ENCODE data around the gene ARIH1.

Gene ARIH1

DNA sequence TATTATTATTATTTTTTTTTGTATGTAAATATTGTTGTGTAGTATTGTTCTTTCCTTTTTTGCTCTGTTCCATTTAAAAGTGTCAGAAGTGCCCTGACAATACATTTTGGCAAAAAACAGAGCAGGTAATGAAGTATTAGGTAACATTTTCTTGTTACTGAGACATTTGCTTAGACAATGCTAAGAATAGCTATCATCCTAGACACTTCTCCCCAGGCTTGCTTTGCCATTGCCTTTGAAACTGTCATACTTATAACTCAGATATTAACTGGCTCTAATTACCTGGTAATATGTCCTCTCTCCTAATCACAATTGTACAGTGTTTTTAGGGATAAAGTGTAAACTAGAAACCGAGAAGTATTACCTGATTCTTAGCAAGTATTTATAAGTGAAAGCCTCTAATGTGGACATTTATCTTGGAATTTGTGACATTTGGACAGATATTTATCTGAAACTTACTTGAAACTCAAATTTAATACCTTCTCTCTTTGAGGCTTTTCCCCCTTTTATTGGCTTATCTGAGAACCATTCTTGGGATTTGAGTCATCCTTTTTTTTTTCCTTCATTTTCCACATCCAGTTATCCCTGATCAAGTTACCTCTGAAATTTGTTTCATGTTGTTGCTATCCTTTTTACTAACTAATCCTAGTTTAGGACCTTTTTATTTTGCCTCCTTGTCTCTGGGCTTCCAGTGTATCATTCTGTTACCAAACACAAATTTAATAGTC, 13.1 kb downstream of the ARIH1 start:
- no peak for DNase-seq (ENCODE audit: low read depth in 2 of 2)

DNA sequence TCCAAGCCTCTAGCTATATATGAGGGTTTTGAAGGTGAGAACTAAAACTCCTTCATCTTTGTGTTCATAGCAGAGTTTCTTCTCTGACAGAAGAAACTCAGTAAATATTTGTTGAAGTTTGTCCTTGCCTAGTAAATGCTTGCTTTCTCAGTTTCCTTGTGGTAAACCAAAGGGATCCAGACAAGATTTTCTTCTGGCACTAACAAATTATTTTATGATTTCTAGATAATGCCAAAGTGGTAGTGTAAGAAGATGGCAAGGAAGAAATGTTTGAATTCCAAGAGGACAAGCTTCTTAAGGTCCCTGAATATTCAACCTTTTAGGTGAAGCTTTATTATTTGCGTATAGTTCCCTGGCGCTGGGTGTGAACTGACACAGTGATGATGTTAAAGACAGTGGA, 14.4 kb downstream of the ARIH1 start:
- DNase-seq (ENCODE audit: low read depth in 2 of 2): no peak

DNA sequence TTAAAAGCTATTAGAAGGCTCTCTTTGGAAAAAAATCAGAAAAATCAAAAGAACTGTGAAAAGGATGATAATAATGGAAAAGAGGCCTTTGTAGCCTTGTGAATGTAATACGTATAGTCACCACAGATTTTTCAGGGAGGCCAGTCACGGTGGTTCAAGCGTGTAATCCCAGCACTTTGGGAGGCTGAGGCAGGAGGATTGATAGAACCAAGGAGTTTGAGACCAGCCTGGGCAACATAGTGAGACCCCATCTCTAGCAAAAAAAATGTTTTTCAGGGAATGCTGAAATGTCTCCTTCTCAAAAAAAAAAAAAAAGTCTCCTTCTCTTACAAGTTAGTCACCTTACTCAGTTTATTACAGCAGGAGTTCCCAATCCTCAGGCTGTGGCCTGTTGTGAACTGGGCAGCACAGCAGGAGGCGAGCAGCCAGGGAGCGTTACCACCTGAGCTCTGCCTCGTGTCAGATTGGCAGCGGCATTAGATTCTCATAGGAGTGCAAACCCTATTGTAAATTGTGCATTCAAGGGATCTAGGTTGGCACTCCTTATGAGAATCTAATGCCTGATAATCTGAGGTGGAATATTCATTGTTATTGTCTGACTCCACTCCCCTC, 15.9 kb downstream of the ARIH1 start:
- no peak for DNase-seq (ENCODE audit: low read depth in 2 of 2)

DNA sequence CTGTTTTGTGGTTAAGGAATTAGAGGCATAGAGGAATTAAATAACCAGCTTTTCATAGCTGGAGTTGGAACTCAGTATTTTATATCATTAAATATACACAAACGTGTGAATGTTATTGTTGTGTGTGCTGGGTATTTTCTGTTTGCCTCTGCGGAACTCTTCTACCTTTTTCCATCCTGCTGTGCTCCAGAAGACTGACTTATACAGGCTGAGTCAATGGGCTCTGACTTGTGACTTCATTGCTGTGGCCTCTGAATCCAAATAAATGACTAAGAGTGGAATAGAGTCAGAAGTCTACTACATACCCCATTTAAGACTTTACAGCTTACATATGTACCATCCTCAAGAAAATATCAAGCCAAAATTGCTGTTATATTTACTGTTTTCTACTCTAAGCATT, 17.6 kb downstream of the ARIH1 start:
- DNase-seq (ENCODE audit: low read depth in 2 of 2): no peak

GRCh38 chr15:72492733-72493132, 18.6 kb downstream of the ARIH1 start:
- DNase-seq (ENCODE audit: low read depth in 2 of 2): no peak

DNA sequence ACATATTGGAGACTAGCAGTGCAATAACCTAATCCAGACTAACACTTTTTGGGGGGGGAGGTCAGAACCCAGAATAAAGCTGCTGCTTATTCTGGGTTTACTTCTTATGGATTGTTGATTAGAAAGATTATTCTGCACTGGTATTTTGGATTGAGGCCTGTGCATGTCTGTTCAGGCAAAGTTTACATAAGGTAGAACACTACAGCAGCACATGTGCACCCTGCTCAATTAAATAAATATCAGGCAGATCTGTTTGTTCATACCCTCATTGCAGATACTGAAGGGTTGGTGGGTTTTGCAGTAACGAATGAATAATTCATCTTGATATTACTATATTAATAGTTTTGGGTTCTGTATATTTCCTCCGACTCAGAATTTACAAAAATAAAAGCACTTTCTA, 19.1 kb downstream of the ARIH1 start:
- no peak for DNase-seq (ENCODE audit: low read depth in 2 of 2)

DNA sequence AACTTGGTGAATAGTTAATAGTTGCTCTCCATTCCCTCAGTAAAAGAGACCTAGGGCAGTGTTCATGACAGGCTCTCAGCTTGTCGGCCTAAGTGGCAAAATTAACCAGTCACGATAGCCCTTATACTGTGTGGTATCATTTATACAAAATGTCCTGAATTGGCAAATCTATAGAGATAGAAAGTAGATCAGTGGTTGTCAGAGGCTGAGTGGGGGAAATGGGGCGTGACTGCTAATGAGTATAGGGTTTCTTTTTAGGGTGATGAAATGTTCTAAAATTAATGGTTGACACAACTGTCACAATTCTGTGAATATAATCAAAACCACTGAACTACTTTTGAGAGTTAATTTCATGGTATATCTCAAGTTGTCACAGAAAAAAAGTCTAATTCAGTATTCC, 20.9 kb downstream of the ARIH1 start:
- DNase-seq (ENCODE audit: low read depth in 2 of 2): no peak

DNA sequence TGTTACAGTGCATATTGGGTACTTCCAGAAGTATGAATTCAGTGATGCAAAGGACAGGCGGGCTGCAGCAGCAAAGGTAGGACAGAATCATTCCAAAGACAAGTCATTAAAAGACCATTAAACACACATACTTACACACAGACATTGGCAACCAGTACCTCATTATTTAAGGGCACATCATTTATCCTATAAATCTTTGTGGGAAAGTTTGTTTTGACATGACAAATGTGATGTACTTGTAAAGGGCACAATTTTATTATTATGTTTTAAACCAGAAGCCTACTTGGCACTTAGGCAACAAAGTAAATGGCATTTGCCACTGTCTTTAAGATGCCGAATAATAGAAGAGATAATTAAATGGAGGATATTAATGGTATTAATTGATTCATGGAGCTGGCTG, 22.7 kb downstream of the ARIH1 start:
- DNase-seq (ENCODE audit: low read depth in 2 of 2): no peak

GRCh38 chr15:72497402-72497801, 23.3 kb downstream of the ARIH1 start:
- no peak for DNase-seq (ENCODE audit: low read depth in 2 of 2)

- DNase-seq (ENCODE audit: low read depth in 2 of 2): no peak
Measured at GRCh38 chr15:72502220-72502809, 28.2 kb downstream of the ARIH1 start.

DNA sequence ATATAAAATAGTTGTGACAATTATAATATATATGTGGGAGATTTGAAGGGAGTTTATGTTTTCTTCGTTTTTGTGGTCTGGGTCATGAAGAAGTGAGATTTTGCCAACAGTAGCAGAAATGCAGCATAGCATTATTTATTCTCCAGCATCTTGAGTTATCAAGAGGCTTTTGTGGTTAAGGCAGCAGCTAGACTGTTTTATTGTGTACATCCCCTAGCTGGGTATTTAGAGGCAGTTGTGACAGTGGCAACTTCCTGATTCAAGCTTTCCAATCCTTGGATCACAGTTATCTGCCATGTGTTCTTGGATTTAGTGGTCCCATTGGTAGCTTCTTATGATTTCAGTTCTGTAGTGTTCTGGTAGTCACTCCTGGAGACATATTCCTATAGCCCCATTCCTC, 29.0 kb downstream of the ARIH1 start:
- no peak for DNase-seq (ENCODE audit: low read depth in 2 of 2)

DNA sequence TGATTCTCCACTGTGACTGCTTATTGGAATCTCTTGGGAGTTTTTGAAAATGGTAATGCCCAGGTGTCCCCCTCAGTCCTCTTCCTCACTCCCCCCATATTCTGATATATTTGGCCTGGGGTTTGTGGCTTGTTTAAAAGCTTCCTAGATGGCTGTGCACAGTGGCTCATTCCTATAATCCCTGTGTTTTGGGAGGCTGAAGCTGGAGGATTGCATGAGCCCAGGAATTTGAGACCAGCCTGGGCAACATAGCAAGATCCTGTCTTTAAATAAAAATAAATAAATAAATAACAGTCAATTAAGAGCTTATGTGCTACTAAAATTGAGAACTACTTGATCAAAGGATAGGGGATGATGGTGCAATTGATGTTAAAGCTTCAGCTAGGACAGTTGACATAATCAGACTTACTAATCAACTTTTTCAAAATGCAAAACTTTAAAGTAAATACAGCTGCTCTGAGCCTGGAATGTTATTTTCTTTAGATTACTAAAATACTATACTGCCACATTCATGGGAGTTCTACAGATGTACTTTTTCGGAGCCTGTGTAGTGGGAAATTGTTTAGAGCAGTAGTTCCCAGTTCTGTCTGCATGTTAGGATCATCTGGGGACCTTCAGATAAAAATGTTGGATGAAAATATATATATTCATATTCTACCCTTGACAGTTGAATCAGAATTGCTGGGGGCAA, 33.4 kb downstream of the ARIH1 start:
- no peak for DNase-seq (ENCODE audit: low read depth in 2 of 2)

DNA sequence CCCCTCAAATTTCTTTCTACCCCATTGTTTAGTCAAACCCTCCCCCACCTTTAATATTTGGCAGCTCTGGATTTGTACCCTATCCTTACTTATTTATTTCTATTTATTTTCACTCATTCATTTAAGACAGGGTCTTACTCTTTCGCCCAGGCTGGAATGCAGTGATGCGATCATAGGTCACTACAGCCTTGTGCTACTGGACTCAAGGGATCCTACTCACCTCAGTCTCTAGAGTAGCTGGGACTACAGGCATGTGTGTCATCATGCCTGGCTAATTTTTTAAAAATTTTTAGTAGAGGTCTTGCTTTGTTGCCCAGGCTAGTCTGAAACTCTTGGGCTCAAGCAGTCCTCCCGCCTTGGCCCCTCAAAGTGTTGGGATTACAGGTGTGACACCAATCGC, 35.4 kb downstream of the ARIH1 start:
- DNase-seq (ENCODE audit: low read depth in 2 of 2): no peak

DNA sequence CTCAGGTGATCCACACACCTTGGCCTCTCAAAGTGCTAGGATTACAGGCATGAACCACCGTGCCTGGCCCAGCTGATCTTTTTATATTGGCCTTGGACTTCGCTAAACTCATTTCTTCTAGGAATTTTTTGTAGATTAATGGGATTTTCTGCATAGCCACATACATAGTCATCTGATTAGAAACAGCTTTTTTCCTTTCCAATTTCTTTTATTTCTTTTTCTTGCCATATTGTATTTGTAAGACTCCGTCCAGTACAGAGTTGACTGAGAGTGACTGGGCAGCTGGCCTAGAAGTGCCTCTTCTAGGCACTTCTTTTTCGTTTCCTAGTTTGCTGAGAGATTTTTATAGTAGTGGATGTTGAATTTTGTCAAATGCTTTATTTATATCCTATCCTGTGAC, 37.4 kb downstream of the ARIH1 start:
- DNase-seq (ENCODE audit: low read depth in 2 of 2): no peak

DNA sequence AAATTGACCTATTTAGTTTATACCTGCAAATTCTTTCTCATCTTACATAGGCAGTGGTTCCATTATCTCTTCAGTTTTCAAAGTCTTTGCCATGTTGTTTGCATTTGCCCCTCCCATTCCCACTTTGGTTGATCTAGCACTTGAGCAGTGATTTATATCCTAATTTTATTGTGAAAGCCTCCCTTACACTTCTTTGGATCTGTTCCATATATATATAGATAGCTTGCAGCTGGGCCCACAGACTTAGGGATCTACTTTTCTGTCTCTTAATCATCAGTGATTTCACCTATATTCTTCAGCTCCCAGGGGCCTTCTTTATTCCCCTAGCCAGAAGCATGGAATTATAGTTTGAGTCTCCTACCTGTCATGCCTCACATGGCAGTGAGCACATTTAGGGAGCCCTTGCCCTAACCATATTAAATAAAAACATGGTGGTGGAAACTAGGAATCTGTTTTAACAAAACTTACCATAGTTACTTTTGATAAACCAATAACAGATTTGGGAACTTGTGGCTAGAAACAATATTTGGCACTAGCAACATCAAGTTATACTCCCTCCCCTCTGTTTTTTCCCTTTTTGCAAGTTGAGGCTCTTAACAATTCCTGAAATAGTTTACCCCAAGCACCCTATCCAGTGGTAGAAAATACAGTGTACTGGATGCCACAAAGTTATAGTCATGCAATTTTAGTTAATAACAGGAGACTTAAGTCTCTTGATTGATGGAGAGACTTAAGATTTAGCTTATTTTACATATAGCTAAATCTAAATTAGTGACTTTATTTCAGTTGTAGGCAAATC, 41.7 kb downstream of the ARIH1 start:
- DNase-seq (ENCODE audit: low read depth in 2 of 2): no peak

GRCh38 chr15:72516777-72517176, 42.6 kb downstream of the ARIH1 start:
- no peak for DNase-seq (ENCODE audit: low read depth in 2 of 2)

DNA sequence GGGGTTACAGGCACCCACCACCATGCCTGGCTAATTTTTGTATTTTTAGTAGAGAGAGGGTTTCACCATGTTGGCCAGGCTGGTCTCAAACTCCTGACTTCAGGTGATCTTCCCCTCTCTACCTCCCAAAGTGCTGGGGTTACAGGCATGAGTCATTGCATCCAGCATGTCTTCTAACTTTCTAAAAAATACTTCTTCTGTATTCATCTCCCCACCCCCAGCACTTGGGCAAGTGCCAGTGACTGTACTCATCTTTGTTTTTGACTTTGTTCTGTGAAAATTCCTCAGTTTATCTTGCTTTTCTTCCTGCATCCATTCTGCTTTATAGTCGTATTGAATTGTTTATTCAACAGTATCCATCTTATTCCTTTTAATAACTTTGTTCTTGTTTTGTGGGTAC, 47.6 kb downstream of the ARIH1 start:
- DNase-seq (ENCODE audit: low read depth in 2 of 2): no peak

GRCh38 chr15:72532991-72533601, 59.0 kb downstream of the ARIH1 start:
- DNase-seq (ENCODE audit: low read depth in 2 of 2): no peak

DNA sequence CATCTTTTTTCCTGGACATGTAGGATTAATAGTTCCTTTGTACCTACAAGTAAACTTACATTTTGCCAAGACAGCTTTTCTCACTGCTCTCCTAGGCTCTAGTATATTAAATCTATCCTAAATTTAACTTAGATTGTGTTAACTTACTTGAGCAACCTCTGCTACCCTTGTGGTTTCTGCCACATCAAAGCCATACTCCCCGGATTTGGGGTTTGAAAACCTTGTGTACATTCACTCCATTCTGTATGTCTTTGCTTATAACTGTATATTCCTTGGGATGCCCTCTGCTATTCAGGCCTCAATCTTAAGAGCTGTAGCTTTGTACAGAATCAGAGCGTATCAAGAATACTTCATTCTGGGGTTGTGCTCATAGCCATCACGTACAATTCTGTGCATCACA, 60.4 kb downstream of the ARIH1 start:
- peak in 1 of 2 donors; percentile 20 for DNase-seq (ENCODE audit: low read depth in 2 of 2)

DNA sequence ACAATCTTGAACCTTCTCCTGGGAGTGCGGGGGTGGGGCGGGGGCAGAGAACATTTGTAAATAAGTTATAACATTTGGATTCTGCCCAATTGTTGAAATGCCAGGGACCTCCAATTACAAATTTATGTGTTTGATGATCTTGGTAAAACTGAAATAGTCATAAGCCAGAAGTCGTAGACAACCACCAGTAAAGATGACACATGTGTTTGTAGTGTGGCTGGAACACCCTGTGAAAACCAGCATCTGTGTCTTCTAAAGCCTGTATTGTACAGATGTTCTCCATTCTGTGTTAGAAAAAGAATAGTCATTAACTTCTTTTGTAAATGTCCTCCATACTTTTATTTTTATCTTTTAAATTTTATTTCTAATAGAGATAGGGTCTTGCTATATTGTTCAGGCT, 61.8 kb downstream of the ARIH1 start:
- no peak for DNase-seq (ENCODE audit: low read depth in 2 of 2)

DNA sequence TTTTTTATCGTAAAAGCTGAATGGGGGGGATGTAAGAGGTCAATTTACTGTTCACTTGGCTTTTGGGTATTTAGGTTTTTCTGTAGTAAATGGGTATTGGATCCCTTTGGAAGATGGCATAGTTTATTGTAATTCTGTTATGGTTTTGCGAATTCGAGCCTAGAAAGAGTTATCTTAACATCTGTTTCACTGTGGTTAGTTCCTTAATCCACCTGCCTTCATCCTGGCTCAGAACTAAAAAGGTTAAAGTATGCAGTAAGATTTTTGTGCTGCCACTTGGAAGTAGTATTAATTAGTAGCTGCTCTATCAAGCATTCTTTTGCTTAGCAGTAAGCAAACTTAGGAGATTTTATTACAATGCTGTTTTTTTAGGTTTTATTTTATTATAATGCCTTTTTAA, 62.4 kb downstream of the ARIH1 start:
- DNase-seq (ENCODE audit: low read depth in 2 of 2): no peak

GRCh38 chr15:72538931-72539330, 64.8 kb downstream of the ARIH1 start:
- DNase-seq (ENCODE audit: low read depth in 2 of 2): no peak
